Stomach (tissue), 4 donors: ENCODE measurements around the gene ABHD4.

Experiments
- CTCF ChIP-seq, 7 experiments: fragments of 450-650 bp in 4 of 7; fragments of 200-600 bp in 3 of 7; sonication (generic) in 3 of 7; IDR thresholded peaks; one replicate each; pipeline ENCODE4 v1.5.1; 2016 to 2019; ENCODE audit warnings: antibody characterized with exemption in 7 of 7, control low read depth in 2 of 7, mild to moderate bottlenecking in 1 of 7
- POLR2A ChIP-seq, 4 donors: fragments of 450-650 bp; IDR thresholded peaks; one replicate each; pipeline ENCODE4 v1.6.1; 2016; ENCODE audit warnings: antibody characterized with exemption in 4 of 4, control low read depth in 2 of 4, mild to moderate bottlenecking in 1 of 4, moderate library complexity in 1 of 4
- POLR2AphosphoS5 ChIP-seq, 3 donors: sonication (generic); formaldehyde crosslinking; IDR thresholded peaks; one replicate each; pipeline ENCODE4 v1.6.1; 2016; ENCODE audit warnings: antibody characterized with exemption in 3 of 3

GRCh38 chr14:22561366-22561660, 36.8 kb upstream of the ABHD4 start:
- TF ChIP-seq CTCF (IDR thresholded peaks at IDR 0.05), result no peak
- TF ChIP-seq POLR2A (IDR thresholded peaks at IDR 0.05), result no peak
- TF ChIP-seq POLR2AphosphoS5 (IDR thresholded peaks at IDR 0.05), result no peak
